NCI-H345 (cell line): Measurements from ENCODE around the gene C22orf39.

ENCODE experiments used
- DNase-seq: peaks from one replicate; lab custom pipeline; 2025; lab: John Stamatoyannopoulos, UW

Gene C22orf39

GRCh38 chr22:19477321-19478044 lies 30.0 kb upstream of the C22orf39 start:
- DNase-seq, result no peak

- DNase-seq, result no peak
These were observed 28.5 kb upstream of the C22orf39 start for GRCh38 chr22:19476023-19476422.

DNA sequence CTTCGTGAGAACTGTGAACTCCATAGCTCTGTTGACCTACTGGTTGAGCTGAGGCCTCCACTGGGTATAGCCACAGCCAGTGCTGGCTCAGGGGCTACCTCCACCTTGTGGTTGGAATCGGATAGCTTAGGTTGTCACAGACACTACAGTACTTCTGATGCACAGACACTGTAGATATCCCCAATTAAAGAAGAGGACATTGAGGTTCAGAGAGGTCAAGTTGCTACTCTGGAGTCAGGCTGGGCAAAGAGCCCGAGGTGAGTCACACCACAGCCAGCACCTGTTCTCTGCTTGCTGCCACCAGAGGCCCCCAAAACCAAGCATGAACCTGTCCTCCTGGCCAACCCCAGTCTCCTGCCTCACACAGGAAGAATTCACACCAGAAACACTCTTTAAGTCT lies 26.1 kb upstream of the C22orf39 start:
- DNase-seq, result no peak

DNA sequence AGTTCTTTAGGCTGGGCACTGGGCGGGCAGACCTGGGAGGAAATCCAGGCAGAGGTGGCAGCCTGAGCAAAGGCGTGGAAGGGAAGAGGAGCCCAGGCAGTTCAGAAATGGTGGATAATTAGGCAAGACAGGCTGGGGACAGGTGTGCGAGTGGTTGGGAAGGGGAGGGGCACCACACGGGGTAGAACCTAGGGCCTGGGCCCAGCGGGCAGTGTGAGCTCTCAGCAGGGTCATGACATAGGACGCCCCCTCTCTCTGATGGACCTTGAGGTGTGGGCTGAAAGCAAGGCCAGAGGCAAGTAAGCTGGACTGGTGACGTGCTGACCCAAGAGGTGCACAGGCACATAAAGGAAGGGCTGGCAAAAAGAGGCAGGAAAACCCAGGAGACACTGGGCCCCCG lies 24.7 kb upstream of the C22orf39 start:
- DNase-seq, result no peak

DNA sequence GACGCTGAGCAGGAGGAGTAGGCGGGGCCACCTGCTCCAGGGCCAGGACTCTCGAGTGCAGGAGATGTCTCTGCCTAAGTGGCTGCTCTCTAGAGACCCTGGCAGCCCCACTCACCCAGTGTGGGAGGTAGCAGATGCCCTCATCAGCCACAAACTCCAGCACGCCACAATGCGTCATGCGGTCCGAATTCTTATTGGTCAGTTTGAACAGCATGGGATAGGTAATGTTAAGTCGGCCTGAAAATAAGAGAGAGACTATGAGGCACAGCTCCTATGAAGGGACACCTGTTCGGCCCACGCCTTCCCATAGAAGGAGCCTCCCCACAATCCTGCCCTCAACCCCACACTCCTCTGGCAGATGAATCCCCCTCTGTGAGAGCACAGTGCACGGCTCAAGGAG lies 24.1 kb upstream of the C22orf39 start:
- no peak for DNase-seq

DNA sequence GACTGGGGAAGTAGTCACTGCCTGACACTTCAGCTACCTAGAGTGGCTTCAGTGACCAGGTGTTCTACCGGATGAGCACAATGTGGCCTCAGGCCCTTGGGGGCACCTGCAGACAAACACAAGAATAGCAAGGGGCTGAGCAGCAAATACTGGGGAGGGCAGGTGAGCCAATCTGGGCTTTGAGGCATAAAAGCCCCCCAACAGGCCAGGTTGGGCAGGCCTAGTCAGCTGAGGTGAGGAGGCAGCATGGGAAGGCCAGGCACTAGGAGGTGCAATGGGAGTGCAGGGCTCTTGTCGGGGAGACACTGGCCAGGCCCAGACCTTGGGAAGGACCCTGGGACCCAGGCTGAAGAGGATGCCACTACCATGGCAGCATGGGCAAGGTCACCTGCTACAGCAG lies 22.5 kb upstream of the C22orf39 start:
- DNase-seq, result no peak

DNA sequence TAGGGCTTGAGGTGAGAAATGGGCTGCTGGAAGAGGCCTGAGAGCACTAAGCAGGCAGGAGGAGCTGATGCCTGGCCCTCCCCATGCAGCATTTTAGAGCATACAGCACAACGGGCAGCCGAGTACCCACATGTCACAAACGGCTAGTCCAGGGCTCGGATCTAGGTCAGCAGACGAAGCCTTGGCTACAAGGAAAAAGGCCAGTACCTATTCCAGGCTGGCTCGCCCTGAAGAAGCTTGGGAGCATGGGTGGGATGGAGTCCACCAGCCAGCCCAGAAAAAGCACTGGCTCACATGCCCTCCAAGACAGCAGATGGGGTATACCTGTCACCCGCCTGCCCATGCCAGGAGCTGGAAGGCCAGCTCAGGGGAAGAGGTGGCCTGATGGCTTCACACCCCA lies 21.9 kb upstream of the C22orf39 start:
- no peak for DNase-seq

DNA sequence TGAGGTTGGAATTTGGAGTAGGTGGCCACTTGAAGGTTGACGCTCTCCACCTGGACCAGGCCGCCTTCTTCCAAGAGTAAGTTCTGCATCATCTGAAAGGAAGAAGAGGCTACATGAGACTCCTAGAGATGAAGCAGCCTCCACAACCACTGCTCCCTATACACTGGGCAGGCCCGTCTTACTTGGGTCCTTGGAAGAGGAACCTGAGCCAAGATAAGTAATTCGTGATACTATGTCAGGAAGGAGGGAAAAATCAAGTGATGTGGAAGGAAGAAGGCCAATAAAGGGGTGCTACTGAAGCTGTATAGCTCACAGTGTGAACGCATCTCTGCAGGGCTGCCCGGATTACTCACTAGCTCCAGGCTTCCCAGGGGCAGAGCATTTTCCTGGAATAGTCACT lies 20.4 kb upstream of the C22orf39 start:
- DNase-seq, result no peak

DNA sequence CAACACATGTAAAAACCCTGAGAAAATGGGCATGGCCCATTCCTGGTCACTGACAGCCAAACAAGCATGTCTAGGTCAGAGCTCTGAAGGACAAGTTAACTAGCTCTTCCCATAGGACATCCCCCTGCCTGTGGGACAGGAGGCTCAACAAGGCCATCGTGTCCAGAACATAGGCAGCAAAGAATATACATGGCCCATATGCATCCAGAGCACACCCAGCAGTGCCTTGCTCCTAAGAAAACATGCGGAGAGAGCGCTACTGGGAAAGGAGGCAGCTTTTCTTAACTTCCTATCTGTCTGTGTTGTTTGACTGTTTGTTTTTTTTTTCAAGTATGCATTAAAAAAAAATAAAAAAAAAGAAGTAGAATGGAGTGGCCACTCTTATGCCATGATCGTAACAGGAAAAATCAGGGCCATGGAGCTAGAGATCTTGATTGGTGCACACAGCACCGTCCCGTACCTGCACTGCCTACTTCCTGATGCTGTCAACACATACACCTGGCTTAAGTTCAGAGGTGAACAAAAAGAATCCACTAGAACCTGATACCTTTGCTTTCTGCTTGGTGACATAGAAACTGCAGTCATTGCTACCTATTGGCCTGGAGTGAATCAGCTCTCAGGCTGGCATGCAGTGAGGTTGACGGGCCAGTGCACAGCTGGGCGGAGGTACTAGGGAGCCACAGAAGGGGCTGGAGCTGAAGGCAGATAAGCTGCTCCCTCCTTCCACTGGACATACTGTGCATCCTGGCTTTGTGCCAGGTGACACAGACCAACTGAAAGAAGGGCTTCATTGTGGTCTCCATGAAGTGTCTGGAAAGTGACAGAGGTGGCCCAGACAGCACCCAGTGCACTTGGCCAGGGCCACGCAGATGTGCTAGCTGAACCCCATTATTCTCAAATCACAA lies 19.6 kb upstream of the C22orf39 start:
- DNase-seq, result no peak

DNA sequence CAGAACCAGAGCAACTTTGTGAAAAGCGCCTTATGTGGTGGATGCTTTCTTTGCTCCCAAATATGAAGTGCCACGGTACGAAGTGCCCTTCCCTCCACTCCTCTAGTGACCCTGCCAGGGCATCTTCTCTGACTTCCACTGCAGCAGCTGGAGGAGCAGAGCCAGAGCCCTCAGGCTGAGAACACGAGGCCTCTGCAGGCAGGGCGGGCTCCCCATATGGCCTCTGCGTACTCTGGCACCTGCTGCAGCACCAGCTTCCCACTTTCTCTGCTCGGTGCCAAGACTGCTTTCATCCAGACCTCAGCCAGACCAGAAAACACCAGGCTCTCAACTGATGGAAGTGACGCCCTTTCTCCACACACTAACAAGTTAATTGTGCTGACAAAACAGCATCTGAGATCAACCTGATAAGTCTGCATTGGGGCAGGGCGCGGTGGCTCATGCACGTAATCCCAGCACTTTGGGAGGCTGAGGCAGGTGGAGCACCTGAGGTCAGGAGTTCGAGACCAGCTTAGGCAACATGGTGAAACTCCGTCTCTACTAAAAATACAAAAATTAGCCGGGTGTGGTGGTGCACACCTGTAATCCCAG lies 18.7 kb upstream of the C22orf39 start:
- no peak for DNase-seq

DNA sequence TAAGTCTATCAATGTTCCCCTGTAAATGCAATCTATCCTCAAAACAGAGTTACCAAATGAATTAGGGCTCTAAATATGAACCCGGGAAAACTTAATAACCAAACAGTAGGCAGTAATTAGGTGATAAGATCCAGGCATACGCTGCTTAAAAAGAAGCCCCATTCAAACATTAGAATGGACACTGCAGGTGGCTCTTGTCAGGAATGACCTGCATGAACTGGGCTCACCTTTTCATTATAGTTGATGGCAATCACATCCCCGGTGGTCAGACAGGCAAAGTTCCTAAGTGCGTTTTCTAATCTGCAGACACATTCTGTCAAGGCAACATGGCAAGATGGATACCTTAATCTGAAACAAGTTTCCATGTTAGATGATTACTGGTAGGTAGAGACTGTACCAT lies 17.5 kb upstream of the C22orf39 start:
- DNase-seq, result no peak

DNA sequence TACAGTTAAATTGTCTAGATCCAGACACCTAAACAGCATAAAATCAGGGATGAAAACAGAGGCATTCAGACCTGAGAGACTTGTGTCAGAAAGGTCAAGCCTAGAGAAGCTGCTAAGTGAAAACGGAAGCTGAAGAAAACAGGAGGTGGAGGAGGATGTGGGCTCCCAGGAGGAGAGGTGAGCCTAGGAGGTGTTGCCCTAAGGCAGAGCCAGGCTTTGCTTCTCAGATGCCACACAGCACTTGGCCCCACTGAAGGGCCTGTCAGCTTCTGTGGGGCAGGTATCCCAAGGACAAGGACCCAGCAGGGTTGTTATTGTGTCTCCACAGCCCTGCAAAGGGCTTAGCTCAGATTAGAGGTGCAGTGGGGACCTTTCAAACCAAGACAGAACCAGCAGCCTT lies 17.0 kb upstream of the C22orf39 start:
- no peak for DNase-seq

- no peak for DNase-seq
These were observed 16.3 kb upstream of the C22orf39 start for GRCh38 chr22:19463491-19464469.

- no peak for DNase-seq
These were observed 15.5 kb upstream of the C22orf39 start for GRCh38 chr22:19463008-19463407.

GRCh38 chr22:19461506-19461905 lies 14.0 kb upstream of the C22orf39 start:
- DNase-seq, result no peak

DNA sequence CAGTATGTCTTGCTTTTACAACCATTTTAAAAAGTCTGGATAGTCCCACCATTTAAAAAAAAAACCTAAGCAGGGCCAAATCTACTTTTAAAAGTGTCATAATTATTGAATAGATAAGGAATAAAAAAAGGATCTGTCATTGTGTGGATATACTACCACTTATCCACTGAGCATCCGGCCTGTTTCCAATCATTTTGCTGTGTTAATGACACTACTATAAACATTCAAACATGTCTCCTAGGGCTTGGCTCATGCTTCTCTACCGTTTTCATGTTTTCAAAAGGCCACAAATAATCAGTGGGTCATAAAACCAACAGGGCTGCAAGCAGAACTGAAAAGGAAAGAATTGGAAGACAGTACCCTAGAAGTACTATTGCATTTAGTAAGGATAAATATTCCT lies 12.5 kb upstream of the C22orf39 start:
- no peak for DNase-seq

GRCh38 chr22:19457828-19458428 lies 10.4 kb upstream of the C22orf39 start:
- no peak for DNase-seq

DNA sequence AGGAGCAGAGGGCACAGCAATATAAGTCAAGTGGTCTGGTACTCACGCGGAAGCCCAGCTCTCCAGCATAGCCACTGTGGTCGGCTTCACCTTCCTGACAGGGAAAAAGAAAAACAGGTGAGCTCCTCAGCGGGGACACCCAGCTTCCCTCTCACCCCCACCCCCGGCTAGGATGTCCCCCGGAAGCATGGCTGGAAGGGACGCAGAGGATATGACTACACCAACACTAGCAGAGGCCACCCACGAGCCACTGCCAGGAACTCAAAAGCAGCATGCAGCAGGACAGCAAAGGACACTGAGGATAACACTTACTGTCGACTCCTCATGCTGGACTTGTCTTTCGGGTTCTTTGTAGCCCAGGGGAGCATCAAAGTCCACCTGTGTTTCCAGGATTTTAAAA lies 9.0 kb upstream of the C22orf39 start:
- DNase-seq, result no peak

- DNase-seq, result no peak
These were observed 8.3 kb upstream of the C22orf39 start for GRCh38 chr22:19455585-19456370.

DNA sequence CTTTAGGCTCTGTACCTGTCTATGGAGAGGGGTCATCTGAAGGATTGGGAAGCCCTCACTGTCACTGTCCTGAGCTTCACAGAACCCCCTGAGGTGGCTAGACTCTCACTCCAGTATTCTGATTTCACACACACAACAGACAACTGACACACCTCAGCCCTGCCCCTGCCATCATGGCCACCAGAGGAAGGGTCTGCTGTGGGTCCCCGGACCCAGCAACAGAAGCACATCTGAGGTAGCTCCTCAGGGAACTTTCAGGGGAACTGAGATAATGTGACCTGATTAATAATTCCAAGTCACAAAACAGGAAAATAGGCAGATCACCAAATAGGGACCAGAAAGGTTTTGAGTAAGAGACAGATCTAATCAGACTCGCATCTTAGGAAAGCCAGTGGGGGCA lies 7.5 kb upstream of the C22orf39 start:
- DNase-seq, result no peak

- no peak for DNase-seq
These were observed 6.6 kb upstream of the C22orf39 start for GRCh38 chr22:19454156-19454555.
